Loucy (cell line): Measurements from ENCODE around the gene LHFPL6.

Experiments used
- H2AFZ ChIP-seq: fragments of 200-600 bp; sonication (generic); 2 replicates; pipeline ENCODE4 v1.6.0; 2016; ENCODE audit warnings: antibody characterized with exemption, mild to moderate bottlenecking, low read length, moderate library complexity
- H3F3A ChIP-seq: fragments of 200-600 bp; 2 replicates; pipeline ENCODE4 v1.6.0; 2016; ENCODE audit warnings: antibody characterized with exemption, low read depth, mild to moderate bottlenecking
- H3K27me3 ChIP-seq: fragments of 200-600 bp; sonication (generic); 2 replicates; pipeline ENCODE4 v1.6.1; 2014; ENCODE audit warnings: low read length, mild to moderate bottlenecking; ENCODE audit not compliant: insufficient read depth, poor library complexity, severe bottlenecking
- H3K36me3 ChIP-seq: fragments of 200-600 bp; sonication (generic); 2 replicates; pipeline ENCODE4 v1.6.1; 2016; ENCODE audit warnings: low read length; ENCODE audit not compliant: insufficient read depth
- H3K4me1 ChIP-seq: fragments of 200-600 bp; sonication (generic); 2 replicates; pipeline ENCODE4 v1.5.1; 2014; ENCODE audit warnings: low read length, mild to moderate bottlenecking; ENCODE audit not compliant: insufficient read depth, poor library complexity, severe bottlenecking
- H3K4me2 ChIP-seq: fragments of 200-600 bp; sonication (generic); 2 replicates; pipeline ENCODE4 v1.6.0; 2014; ENCODE audit warnings: antibody characterized with exemption, low read length, low read depth, mild to moderate bottlenecking; ENCODE audit not compliant: poor library complexity, severe bottlenecking
- H3K4me3 ChIP-seq: fragments of 200-600 bp; sonication (generic); 2 replicates; pipeline ENCODE4 v1.5.1; 2014; ENCODE audit warnings: low read length, mild to moderate bottlenecking, mixed read lengths; ENCODE audit not compliant: poor library complexity, severe bottlenecking
- H3K79me2 ChIP-seq: fragments of 200-600 bp; sonication (generic); 2 replicates; pipeline ENCODE4 v1.6.1; 2014; ENCODE audit warnings: low read length; ENCODE audit not compliant: insufficient read depth
- H3K9ac ChIP-seq: fragments of 200-600 bp; sonication (generic); 2 replicates; pipeline ENCODE4 v1.6.0; 2014; ENCODE audit warnings: mild to moderate bottlenecking, low read depth, low read length, moderate library complexity; ENCODE audit not compliant: poor library complexity, severe bottlenecking
- H3K9me2 ChIP-seq: fragments of 200-600 bp; sonication (generic); replicated peaks from 2 replicates; pipeline ENCODE4 v1.6.1; 2016; ENCODE audit warnings: low read depth, low read length, mixed read lengths
- H3K9me3 ChIP-seq: fragments of 200-600 bp; sonication (generic); 2 replicates; pipeline ENCODE4 v1.6.1; 2014; ENCODE audit warnings: mild to moderate bottlenecking, antibody characterized with exemption, low read length, low read depth; ENCODE audit not compliant: insufficient read depth
- H4K20me1 ChIP-seq: fragments of 200-600 bp; sonication (generic); 2 replicates; pipeline ENCODE4 v1.6.0; 2014; ENCODE audit warnings: antibody characterized with exemption, low read length, mild to moderate bottlenecking; ENCODE audit not compliant: insufficient read depth, poor library complexity, severe bottlenecking
- EZH2phosphoT487 ChIP-seq: fragments of 200-600 bp; IDR thresholded peaks from 2 replicates; pipeline ENCODE4 v1.6.1; 2018; ENCODE audit warnings: antibody characterized with exemption, mild to moderate bottlenecking, moderate library complexity, borderline replicate concordance
- TF ChIP-seq, protein P1 (sequence below): fragments of 200-600 bp; sonication (generic); conservative IDR thresholded peaks from 2 replicates; pipeline ENCODE4 v1.5.1; 2014; ENCODE audit warnings: mild to moderate bottlenecking, antibody characterized with exemption, low read length

Gene LHFPL6

GRCh38 chr13:39602614-39603366 is at the start of gene LHFPL6:
Gene LHFPL6, minus strand, starts transcription at chr13:39603193.
- Histone ChIP-seq H2AFZ (peak within 1 kb of the TSS; percentile 94), H3K4me3 (peak within 1 kb of the TSS; percentile 81), H3K9me3 (no peaks in the 10 kb centered on the region), H3K4me2 (peak within 1 kb of the TSS; percentile 83), H3K79me2 (no peaks in the 10 kb centered on the region), H3F3A (no peaks in the 10 kb centered on the region), H3K27me3 (peaks cover 31% of the 10 kb centered on the region), H3K4me1 (peaks cover 6% of the 10 kb centered on the region), H4K20me1 (no peaks in the 10 kb centered on the region), H3K9ac (peak within 1 kb of the TSS; percentile 65), H3K36me3 (no peaks in the 10 kb centered on the region), H3K9me2 (no peaks in the 10 kb centered on the region)
- no peak for TF ChIP-seq EZH2phosphoT487
- TF ChIP-seq, protein P1, sequence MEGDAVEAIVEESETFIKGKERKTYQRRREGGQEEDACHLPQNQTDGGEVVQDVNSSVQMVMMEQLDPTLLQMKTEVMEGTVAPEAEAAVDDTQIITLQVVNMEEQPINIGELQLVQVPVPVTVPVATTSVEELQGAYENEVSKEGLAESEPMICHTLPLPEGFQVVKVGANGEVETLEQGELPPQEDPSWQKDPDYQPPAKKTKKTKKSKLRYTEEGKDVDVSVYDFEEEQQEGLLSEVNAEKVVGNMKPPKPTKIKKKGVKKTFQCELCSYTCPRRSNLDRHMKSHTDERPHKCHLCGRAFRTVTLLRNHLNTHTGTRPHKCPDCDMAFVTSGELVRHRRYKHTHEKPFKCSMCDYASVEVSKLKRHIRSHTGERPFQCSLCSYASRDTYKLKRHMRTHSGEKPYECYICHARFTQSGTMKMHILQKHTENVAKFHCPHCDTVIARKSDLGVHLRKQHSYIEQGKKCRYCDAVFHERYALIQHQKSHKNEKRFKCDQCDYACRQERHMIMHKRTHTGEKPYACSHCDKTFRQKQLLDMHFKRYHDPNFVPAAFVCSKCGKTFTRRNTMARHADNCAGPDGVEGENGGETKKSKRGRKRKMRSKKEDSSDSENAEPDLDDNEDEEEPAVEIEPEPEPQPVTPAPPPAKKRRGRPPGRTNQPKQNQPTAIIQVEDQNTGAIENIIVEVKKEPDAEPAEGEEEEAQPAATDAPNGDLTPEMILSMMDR: peak; percentile 37; the same call in 1 of the 2 replicates

DNA sequence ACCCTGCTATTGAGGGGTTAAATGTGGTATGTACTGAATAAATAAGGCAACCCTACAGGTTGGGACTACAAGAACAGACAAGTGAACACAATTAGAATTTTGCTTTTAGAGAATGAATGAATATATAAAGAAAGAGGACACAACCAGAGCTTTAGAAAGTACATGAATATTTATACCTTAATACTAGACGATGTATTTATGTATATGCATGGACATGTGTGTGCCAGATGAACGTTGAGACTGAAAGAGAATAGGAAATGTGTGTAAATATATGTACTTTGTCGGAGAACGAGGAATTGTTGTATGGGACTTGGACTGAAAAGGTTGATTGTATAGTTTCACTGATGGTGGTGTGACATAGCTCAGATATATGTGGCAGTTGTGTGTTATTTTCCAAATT is 43.1 kb upstream of the LHFPL6 start:
- no peaks in the 10 kb centered on the region for H3K36me3 ChIP-seq
- H3K4me3 ChIP-seq: no peak overlapping the region
- H3K9ac ChIP-seq: no peak overlapping the region
- H3F3A ChIP-seq: no peaks in the 10 kb centered on the region
- no peaks in the 10 kb centered on the region for H3K9me3 ChIP-seq
- TF ChIP-seq, protein P1: no peak
- TF ChIP-seq EZH2phosphoT487: no peak
- no peaks in the 10 kb centered on the region for H3K9me2 ChIP-seq
- H3K4me1 ChIP-seq: no peaks in the 10 kb centered on the region
- H2AFZ ChIP-seq: no peak overlapping the region
- H3K4me2 ChIP-seq: no peak overlapping the region
- no peaks in the 10 kb centered on the region for H4K20me1 ChIP-seq
- H3K27me3 ChIP-seq: peaks cover 17% of the 10 kb centered on the region
- H3K79me2 ChIP-seq: no peaks in the 10 kb centered on the region

DNA sequence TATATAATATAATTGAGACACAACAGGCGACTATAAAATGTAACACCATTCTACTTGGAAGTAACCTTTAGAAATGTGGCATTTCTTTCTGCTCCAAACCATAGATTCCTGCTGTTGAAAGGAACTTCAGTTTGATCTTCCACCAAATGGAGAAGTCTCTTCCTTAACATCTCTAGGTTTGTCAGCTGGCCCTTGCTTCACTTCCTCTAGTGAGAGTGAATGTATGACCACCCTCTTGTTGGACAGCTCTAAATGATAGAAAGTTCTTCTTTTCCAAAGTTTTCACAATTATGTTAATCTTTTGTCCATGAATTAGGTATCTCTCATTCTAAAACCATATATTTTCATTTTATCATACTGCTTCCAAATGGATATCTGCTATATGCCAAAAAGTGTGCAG is 38.7 kb upstream of the LHFPL6 start:
- H4K20me1 ChIP-seq: no peaks in the 10 kb centered on the region

More for the DNA sequence above, 38.7 kb upstream of the LHFPL6 start:
- no peaks in the 10 kb centered on the region for H3K27me3 ChIP-seq
- H3K9me3 ChIP-seq: no peaks in the 10 kb centered on the region
- H3K9ac ChIP-seq: no peak overlapping the region
- H3K4me1 ChIP-seq: no peaks in the 10 kb centered on the region
- no peaks in the 10 kb centered on the region for H3K9me2 ChIP-seq
- no peaks in the 10 kb centered on the region for H3F3A ChIP-seq
- no peak for TF ChIP-seq EZH2phosphoT487
- TF ChIP-seq, protein P1: no peak
- H2AFZ ChIP-seq: no peak overlapping the region
- H3K79me2 ChIP-seq: no peaks in the 10 kb centered on the region
- H3K4me2 ChIP-seq: no peak overlapping the region
- no peaks in the 10 kb centered on the region for H3K36me3 ChIP-seq
- H3K4me3 ChIP-seq: no peak overlapping the region
